Lower lobe of right lung (tissue), 2 donors: ENCODE measurements around the gene KLHL4. TPM values are rescaled to one million over a fixed set of nuclear protein-coding genes. Genes with fewer than 3 reads are reported as not detected.
A peak's percentile ranks its signal among the peaks of the same experiment; 100 is the strongest.

ENCODE experiments used
- ATAC-seq, 2 donors: fragments of 200-7000 bp; cut with Tn5 transposase; one replicate each; pipeline ENCODE4 v1.9.1; 2020 to 2022; ENCODE audit warnings: mild to moderate bottlenecking in 2 of 2, moderate library complexity in 2 of 2
- DNase-seq: peaks from one replicate; pipeline ENCODE4 v3.0.0-alpha.2; 2020
- H3K27ac ChIP-seq: fragments of 200-600 bp; one replicate; pipeline ENCODE4 v1.8.0; 2022
- H3K27me3 ChIP-seq: fragments of 200-600 bp; one replicate; pipeline ENCODE4 v1.8.0; 2022; ENCODE audit warnings: low read depth
- H3K36me3 ChIP-seq: fragments of 200-600 bp; one replicate; pipeline ENCODE4 v1.8.0; 2022; ENCODE audit warnings: mild to moderate bottlenecking
- H3K4me1 ChIP-seq: fragments of 200-600 bp; one replicate; pipeline ENCODE4 v1.8.0; 2022
- H3K4me3 ChIP-seq: fragments of 200-600 bp; one replicate; pipeline ENCODE4 v1.8.0; 2022; ENCODE audit warnings: mild to moderate bottlenecking
- H3K9me3 ChIP-seq: fragments of 200-600 bp; one replicate; pipeline ENCODE4 v1.8.0; 2022
- intact Hi-C: fragments of 100-400 bp; cut with DNase I; formaldehyde crosslinking; loops from one replicate; pipeline ENCODE4 v1.11.0; 2022
- total RNA-seq: library from RNA; stranded (reverse); fragmentation: NEBNext Ultra II Directional; extraction: Animal tissue kit (Norgen Biotek cat#: 25700); gene quantifications from one replicate; pipeline ENCODE4 v1.2.1, GENCODE V29; 2021
- TF ChIP-seq, protein P1 (sequence below): fragments of 200-600 bp; IDR thresholded peaks from one replicate; pipeline ENCODE4 v1.8.0; 2022; ENCODE audit warnings: antibody characterized with exemption, mild to moderate bottlenecking
- donor health status: DM: no; HTN: yes; CAD: no; lungs with severe emphysema.

The KLHL4 gene
- total RNA-seq, 1 donor from 2014 or later: 1.6 TPM

DNA sequence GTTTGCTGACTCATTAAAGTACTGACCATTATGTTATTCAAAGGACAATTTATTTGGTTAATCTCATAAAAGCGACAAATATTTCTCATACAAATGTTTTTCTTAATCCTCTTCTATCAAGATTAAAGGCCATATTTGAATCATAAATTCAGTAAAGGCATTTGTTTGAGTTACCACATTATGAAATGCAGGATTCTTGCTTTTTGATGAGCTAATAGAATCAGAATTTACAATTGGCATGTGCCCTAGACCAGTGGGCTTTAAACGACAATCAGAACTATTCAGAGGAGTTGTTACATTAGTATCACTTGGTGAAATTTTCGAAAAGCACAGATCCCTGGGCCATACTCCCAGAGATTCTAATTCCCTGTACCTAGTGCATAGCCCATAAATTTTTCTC lies 55.3 kb downstream of the KLHL4 start:
- no peaks in the 10 kb centered on the region for H3K36me3 ChIP-seq
- TF ChIP-seq, protein P1, sequence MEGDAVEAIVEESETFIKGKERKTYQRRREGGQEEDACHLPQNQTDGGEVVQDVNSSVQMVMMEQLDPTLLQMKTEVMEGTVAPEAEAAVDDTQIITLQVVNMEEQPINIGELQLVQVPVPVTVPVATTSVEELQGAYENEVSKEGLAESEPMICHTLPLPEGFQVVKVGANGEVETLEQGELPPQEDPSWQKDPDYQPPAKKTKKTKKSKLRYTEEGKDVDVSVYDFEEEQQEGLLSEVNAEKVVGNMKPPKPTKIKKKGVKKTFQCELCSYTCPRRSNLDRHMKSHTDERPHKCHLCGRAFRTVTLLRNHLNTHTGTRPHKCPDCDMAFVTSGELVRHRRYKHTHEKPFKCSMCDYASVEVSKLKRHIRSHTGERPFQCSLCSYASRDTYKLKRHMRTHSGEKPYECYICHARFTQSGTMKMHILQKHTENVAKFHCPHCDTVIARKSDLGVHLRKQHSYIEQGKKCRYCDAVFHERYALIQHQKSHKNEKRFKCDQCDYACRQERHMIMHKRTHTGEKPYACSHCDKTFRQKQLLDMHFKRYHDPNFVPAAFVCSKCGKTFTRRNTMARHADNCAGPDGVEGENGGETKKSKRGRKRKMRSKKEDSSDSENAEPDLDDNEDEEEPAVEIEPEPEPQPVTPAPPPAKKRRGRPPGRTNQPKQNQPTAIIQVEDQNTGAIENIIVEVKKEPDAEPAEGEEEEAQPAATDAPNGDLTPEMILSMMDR: no peak
- H3K4me1 ChIP-seq: no peaks in the 10 kb centered on the region
- DNase-seq (no peak), ATAC-seq (no peak)
- no peak overlapping the region for H3K27ac ChIP-seq
- H3K27me3 ChIP-seq: no peaks in the 10 kb centered on the region
- H3K4me3 ChIP-seq: no peak overlapping the region
- intact Hi-C loops: no loop called here
- no peaks in the 10 kb centered on the region for H3K9me3 ChIP-seq

GRCh38 chrX:87578978-87579377 lies 61.4 kb downstream of the KLHL4 start:
- Histone ChIP-seq H3K4me3 (no peak overlapping the region), H3K4me1 (no peaks in the 10 kb centered on the region), H3K36me3 (no peaks in the 10 kb centered on the region), H3K27ac (no peak overlapping the region), H3K27me3 (no peaks in the 10 kb centered on the region), H3K9me3 (no peaks in the 10 kb centered on the region)
- DNase-seq (no peak), ATAC-seq (no peak)
- intact Hi-C loops: no loop called here
- TF ChIP-seq, protein P1: no peak

DNA sequence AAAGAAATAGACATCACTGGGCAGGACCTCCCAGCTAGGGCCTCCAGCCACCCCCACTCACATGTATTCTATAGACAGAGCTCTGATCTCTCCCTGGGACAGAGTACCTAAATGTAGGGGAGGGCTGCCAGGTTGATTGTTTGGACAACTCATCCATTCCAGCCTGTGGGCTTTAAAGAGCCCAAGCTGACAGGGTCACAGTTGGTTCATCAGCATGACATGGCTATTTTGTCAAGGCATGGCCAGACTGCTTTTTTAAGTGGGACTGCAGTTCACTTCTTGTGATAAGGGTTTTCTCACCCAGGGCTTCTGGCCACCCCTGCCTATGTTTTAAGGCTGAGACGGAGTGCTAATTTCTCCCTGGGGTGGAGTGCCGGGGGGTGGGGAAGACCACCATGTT lies 63.3 kb downstream of the KLHL4 start:
- Histone ChIP-seq H3K27ac (no peak overlapping the region), H3K4me3 (no peak overlapping the region), H3K36me3 (no peaks in the 10 kb centered on the region), H3K9me3 (no peaks in the 10 kb centered on the region), H3K4me1 (no peaks in the 10 kb centered on the region), H3K27me3 (no peaks in the 10 kb centered on the region)
- intact Hi-C loops: no loop called here
- TF ChIP-seq, protein P1: no peak
- no peak for DNase-seq
- no peak for ATAC-seq

DNA sequence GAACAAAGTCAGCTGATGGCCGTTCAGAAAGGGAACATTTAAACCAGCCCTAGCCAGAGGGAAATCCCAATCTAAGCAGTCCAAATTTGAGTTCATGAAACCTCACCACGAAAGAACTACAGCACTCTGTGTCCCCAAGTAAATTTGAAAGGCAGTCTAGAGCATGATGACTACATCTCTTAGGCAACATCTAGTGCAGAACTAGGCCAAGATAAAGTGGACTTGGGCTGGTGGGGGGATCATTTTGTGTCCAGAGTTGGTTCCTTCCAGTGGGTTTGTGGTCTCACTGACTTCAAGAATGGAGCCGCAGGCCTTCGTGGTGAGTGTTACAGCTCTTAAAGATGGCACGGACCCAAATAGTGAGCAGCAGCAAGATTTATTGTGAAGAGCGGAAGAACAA lies 64.9 kb downstream of the KLHL4 start:
- H3K4me3 ChIP-seq: no peak overlapping the region
- ATAC-seq: no peak
- H3K36me3 ChIP-seq: no peaks in the 10 kb centered on the region
- TF ChIP-seq, protein P1: no peak
- no peak overlapping the region for H3K27ac ChIP-seq
- H3K4me1 ChIP-seq: no peaks in the 10 kb centered on the region
- no peak for DNase-seq
- no peaks in the 10 kb centered on the region for H3K27me3 ChIP-seq
- intact Hi-C loops: no loop called here
- no peaks in the 10 kb centered on the region for H3K9me3 ChIP-seq

- Histone ChIP-seq H3K27ac (no peak overlapping the region), H3K36me3 (no peaks in the 10 kb centered on the region), H3K4me1 (no peaks in the 10 kb centered on the region), H3K27me3 (no peaks in the 10 kb centered on the region), H3K9me3 (no peaks in the 10 kb centered on the region), H3K4me3 (no peak overlapping the region)
- no peak for DNase-seq
- TF ChIP-seq, protein P1: peak; percentile 23
- intact Hi-C loops: no loop called here
- ATAC-seq: no peak
These were observed 66.1 kb downstream of the KLHL4 start for GRCh38 chrX:87583679-87584078.

DNA sequence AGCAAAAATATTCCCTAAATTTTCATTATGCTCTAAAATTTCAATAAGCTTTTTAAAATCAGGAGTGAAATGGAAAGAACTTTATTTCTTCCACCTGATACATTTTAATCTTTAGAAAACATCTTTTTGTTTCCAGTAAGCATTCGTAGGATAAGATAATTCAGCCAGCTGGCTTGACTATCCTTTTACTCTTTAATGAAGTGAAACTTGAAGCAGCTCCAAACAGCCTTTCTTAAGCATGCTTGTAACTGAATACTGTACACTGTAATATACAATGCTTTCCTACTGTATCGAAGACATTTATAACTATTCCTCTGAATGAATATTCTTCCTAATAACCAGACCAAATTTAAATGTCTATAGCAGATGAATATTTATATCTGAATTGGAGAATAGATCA lies 98.8 kb downstream of the KLHL4 start:
- H3K36me3 ChIP-seq: no peaks in the 10 kb centered on the region
- intact Hi-C loops: no loop called here
- TF ChIP-seq, protein P1: no peak
- H3K4me3 ChIP-seq: no peak overlapping the region
- no peaks in the 10 kb centered on the region for H3K9me3 ChIP-seq
- no peaks in the 10 kb centered on the region for H3K27me3 ChIP-seq
- no peaks in the 10 kb centered on the region for H3K4me1 ChIP-seq
- DNase-seq (no peak), ATAC-seq (no peak)
- no peak overlapping the region for H3K27ac ChIP-seq
